GM23338 (cell line): ENCODE measurements around the gene SGCD.

Experiments
- EZH2 ChIP-seq: fragments of 200-600 bp; sonication (generic); IDR thresholded peaks from one replicate; pipeline ENCODE4 v1.8.0; 2017; ENCODE audit warnings: antibody characterized with exemption, mild to moderate bottlenecking, low read depth; ENCODE audit not compliant: unreplicated experiment
- EZH2phosphoT487 ChIP-seq: fragments of 200-600 bp; sonication (generic); IDR thresholded peaks from one replicate; pipeline ENCODE4 v1.8.1; 2018; ENCODE audit warnings: antibody characterized with exemption; ENCODE audit not compliant: unreplicated experiment
- JUNB ChIP-seq: IDR thresholded peaks from one replicate; pipeline ENCODE4 v1.6.1; 2016; ENCODE audit warnings: antibody characterized with exemption; ENCODE audit not compliant: unreplicated experiment
- NANOG ChIP-seq: IDR thresholded peaks from 2 replicates; pipeline ENCODE4 v1.6.1; 2016; ENCODE audit warnings: antibody characterized with exemption, borderline replicate concordance
- POLR2AphosphoS5 ChIP-seq: IDR thresholded peaks from 2 replicates; pipeline ENCODE4 v1.6.1; 2016; ENCODE audit warnings: antibody characterized with exemption, low read depth
- ZNF114 ChIP-seq: fragments of 250-450 bp; sonication (Bioruptor Pico); IDR thresholded peaks from 2 replicates; pipeline ENCODE4 v1.5.0; 2020; ENCODE audit warnings: mild to moderate bottlenecking, moderate library complexity
- ZNF331 ChIP-seq: fragments of 250-450 bp; sonication (Bioruptor Pico); IDR thresholded peaks from 2 replicates; pipeline ENCODE4 v1.5.0; 2020; ENCODE audit warnings: low read depth, mild to moderate bottlenecking, moderate library complexity
- TF ChIP-seq, protein P1 (sequence below), 2 experiments: fragments of 200-600 bp in 1 of 2; sonication (generic) in 1 of 2; conservative IDR thresholded peaks; 2 replicates each; pipeline versions ENCODE4 v1.5.1 to v1.6.1; 2016 to 2017; ENCODE audit warnings: antibody characterized with exemption in 2 of 2, low read depth in 2 of 2, mild to moderate bottlenecking in 2 of 2, moderate library complexity in 1 of 2
- TF ChIP-seq, protein P2 (sequence below): IDR thresholded peaks from one replicate; pipeline ENCODE4 v1.6.1; 2018; ENCODE audit warnings: antibody characterized with exemption; ENCODE audit not compliant: unreplicated experiment

GRCh38 chr5:156423597-156423996, 96.6 kb downstream of the SGCD start:
- TF ChIP-seq, protein P1, sequence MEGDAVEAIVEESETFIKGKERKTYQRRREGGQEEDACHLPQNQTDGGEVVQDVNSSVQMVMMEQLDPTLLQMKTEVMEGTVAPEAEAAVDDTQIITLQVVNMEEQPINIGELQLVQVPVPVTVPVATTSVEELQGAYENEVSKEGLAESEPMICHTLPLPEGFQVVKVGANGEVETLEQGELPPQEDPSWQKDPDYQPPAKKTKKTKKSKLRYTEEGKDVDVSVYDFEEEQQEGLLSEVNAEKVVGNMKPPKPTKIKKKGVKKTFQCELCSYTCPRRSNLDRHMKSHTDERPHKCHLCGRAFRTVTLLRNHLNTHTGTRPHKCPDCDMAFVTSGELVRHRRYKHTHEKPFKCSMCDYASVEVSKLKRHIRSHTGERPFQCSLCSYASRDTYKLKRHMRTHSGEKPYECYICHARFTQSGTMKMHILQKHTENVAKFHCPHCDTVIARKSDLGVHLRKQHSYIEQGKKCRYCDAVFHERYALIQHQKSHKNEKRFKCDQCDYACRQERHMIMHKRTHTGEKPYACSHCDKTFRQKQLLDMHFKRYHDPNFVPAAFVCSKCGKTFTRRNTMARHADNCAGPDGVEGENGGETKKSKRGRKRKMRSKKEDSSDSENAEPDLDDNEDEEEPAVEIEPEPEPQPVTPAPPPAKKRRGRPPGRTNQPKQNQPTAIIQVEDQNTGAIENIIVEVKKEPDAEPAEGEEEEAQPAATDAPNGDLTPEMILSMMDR (conservative IDR thresholded peaks at IDR 0.05; ENCODE audit: low read depth in 2 of 2), result no peak
- no peak for TF ChIP-seq EZH2
- TF ChIP-seq NANOG, result no peak
- TF ChIP-seq POLR2AphosphoS5, result no peak
- no peak for TF ChIP-seq ZNF114
- no peak for TF ChIP-seq JUNB
- no peak for TF ChIP-seq ZNF331
- TF ChIP-seq, protein P2, sequence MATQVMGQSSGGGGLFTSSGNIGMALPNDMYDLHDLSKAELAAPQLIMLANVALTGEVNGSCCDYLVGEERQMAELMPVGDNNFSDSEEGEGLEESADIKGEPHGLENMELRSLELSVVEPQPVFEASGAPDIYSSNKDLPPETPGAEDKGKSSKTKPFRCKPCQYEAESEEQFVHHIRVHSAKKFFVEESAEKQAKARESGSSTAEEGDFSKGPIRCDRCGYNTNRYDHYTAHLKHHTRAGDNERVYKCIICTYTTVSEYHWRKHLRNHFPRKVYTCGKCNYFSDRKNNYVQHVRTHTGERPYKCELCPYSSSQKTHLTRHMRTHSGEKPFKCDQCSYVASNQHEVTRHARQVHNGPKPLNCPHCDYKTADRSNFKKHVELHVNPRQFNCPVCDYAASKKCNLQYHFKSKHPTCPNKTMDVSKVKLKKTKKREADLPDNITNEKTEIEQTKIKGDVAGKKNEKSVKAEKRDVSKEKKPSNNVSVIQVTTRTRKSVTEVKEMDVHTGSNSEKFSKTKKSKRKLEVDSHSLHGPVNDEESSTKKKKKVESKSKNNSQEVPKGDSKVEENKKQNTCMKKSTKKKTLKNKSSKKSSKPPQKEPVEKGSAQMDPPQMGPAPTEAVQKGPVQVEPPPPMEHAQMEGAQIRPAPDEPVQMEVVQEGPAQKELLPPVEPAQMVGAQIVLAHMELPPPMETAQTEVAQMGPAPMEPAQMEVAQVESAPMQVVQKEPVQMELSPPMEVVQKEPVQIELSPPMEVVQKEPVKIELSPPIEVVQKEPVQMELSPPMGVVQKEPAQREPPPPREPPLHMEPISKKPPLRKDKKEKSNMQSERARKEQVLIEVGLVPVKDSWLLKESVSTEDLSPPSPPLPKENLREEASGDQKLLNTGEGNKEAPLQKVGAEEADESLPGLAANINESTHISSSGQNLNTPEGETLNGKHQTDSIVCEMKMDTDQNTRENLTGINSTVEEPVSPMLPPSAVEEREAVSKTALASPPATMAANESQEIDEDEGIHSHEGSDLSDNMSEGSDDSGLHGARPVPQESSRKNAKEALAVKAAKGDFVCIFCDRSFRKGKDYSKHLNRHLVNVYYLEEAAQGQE, result no peak
- TF ChIP-seq EZH2phosphoT487, result no peak
